Adrenal gland (tissue), 12 donors: ENCODE results near the gene TTLL5. TPM values are rescaled to one million over a fixed set of nuclear protein-coding genes. Genes with fewer than 3 reads are reported as not detected.

Experiments used
- DNase-seq, 7 donors: peaks; one replicate each; pipeline ENCODE4 v3.0.0-alpha.2; 2019 to 2020
- H3K27ac ChIP-seq, 5 donors: fragments of 200-600 bp; sonication (generic) in 4 of 5; 1 replicate in 3 of 5; 2 replicates in 2 of 5; pipeline versions ENCODE4 v1.5.1 to v1.8.0; 2016 to 2020; ENCODE audit warnings: mild to moderate bottlenecking in 1 of 5
- H3K27me3 ChIP-seq: fragments of 200-600 bp; 2 replicates; pipeline ENCODE4 v1.8.0; 2021
- H3K36me3 ChIP-seq, 2 donors: fragments of 200-600 bp; replicated peaks in 1 of 2; 1 replicate in 1 of 2; 2 replicates in 1 of 2; pipeline versions ENCODE4 v1.5.1 to v1.8.0; 2018 to 2022
- H3K4me1 ChIP-seq, 2 donors: fragments of 200-600 bp; replicated peaks in 1 of 2; 1 replicate in 1 of 2; 2 replicates in 1 of 2; pipeline versions ENCODE4 v1.5.1 to v1.8.0; 2018 to 2021
- H3K4me3 ChIP-seq, 4 donors: fragments of 200-600 bp; sonication (generic) in 3 of 4; one replicate each; pipeline ENCODE4 v1.5.1; 2016 to 2018
- H3K9me3 ChIP-seq, 3 donors: fragments of 200-600 bp; sonication (generic) in 1 of 3; replicated peaks in 1 of 3; 1 replicate in 2 of 3; 2 replicates in 1 of 3; pipeline versions ENCODE4 v1.5.1 to v1.8.0; 2016 to 2021
- CTCF ChIP-seq, 6 experiments: fragments of 450-650 bp in 4 of 6; fragments of 200-600 bp in 2 of 6; sonication (generic) in 1 of 6; IDR thresholded peaks; 1 replicate in 5 of 6; 2 replicates in 1 of 6; pipeline versions ENCODE4 v1.5.1 to v1.8.0; 2016 to 2021; ENCODE audit warnings: antibody characterized with exemption in 6 of 6, mild to moderate bottlenecking in 2 of 6, moderate library complexity in 1 of 6
- POLR2A ChIP-seq, 2 donors: fragments of 450-650 bp; IDR thresholded peaks; one replicate each; pipeline ENCODE4 v1.6.1; 2017; ENCODE audit warnings: antibody characterized with exemption in 2 of 2, mild to moderate bottlenecking in 2 of 2, moderate library complexity in 1 of 2
- WGBS, 4 donors: extraction: QIAGEN DNeasy Blood & Tissue Kit in 2 of 4; methylation state at CpG; one replicate each; pipeline versions ENCODE4 v1.1.5 to v1.1.7; 2013 to 2017; 5-methylcytosine and 5-hydroxymethylcytosine counted together
- intact Hi-C, 2 donors: fragments of 100-400 bp; cut with DNase I; formaldehyde crosslinking; loops; one replicate each; pipeline versions ENCODE4 v1.14.1 to v1.15.0; 2022 to 2023
- polyA plus RNA-seq, 3 donors: library from polyadenylated mRNA; stranded (reverse); fragments of 200-250 nt in 2 of 3; fragments of 350-450 nt in 1 of 3; fragmentation: Illumina TruSeq in 1 of 3; extraction: RNeasy Lipid Tissue Mini Kit (QIAGEN cat#74804) in 1 of 3; gene quantifications; one replicate each; pipeline ENCODE4 v1.2.3, GENCODE V29; 2013 to 2014
- total RNA-seq, 9 donors: library from RNA; depleted of rRNA in 4 of 9; stranded (reverse); fragments of >200 nt in 4 of 9; fragments of 120-200 nt in 1 of 9; fragmentation: NEBNext Ultra II Directional in 1 of 9; extraction: Animal tissue kit (Norgen Biotek cat#: 25700) in 1 of 9; gene quantifications; one replicate each; pipeline versions ENCODE4 v1.1.0 to v1.2.4, GENCODE V29; 2013 to 2023
- donor health status: healthy with polysubstance abuse.
- donor health status: Bipolar disorder and iron deficiency.
- donor health status: DM: yes; HTN: yes; CAD: no.
- donor health status: DM: no; HTN: no; CAD: no.
- donor health status: DM: no; HTN: no; CAD: no.
- donor health status: DM: yes; HTN: yes; CAD: no.

TTLL5 gene
- total and polyA plus RNA-seq, 12 donors, result 12.7 to 34.0 (median 24.1) TPM

DNA sequence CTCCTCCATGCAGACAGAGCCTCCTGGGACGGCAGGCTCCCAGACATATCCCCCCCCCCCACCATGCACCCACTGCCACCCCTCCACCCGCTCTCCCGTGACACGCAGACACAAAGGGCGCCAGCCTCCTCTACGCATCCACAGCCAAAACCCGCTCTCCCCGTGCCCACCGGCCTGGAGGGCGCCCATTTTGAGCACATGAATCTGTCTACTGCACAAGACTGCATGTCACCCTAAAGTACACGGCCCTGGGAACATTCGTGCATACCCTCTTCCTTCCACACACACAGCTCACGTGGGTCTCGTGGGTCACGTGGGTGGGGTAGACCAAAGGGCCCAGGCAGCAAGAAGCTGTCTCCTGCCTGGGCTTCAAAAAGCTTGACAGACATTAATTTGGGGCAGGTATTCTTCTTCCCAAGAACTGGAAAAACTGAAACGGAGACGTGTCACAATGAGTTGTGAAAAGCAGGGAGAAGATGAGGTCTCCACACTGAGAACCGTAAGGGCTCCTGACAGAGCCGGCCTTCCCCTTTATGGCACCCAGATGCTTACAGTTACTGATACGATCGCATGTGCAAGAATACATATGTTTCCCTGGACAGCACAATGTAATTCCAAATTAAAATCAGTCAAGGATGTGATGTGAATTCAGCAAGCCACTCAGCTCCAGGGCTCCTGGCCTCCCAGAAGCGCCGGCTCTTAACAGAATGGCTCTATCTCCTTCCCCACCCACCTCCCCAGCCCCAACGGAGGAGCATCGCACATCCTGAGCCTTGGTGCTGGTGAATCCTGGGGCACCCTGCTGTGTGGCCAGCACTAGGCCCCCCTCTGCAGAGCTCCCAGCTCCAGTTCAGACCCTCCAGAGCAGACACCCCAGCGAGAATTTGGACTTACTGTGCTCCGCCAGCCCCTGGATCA, 318.9 kb downstream of the TTLL5 start:
- 67 to 75% (median 71%) methylated on average over 24 to 27 of the region's 27 CpGs for WGBS, 4 donors
- intact Hi-C loops, result loop anchor here (5.0 kb wide), 2 partner anchors 73 to 273 kb away; no protein-coding TSS in a partner anchor

GRCh38 chr14:75980856-75981255, 319.8 kb downstream of the TTLL5 start:
- TF ChIP-seq POLR2A (IDR thresholded peaks at IDR 0.05) (no peak), CTCF (IDR thresholded peaks at IDR 0.05) (no peak)
- DNase-seq, result peak in 1 of 7 donors; percentile 20
- WGBS, 4 donors, result 70 to 88% (median 77%) methylated on average over 8 of the region's 8 CpGs
- Histone ChIP-seq H3K27me3 (no peaks in the 10 kb centered on the region), H3K36me3 (no peaks in the 10 kb centered on the region), H3K27ac (peak overlapping the region in 4 of 5 donors; percentile 59 to 97 (median 95)), H3K4me3 (peak overlapping the region in 1 of 4 donors; percentile 68), H3K9me3 (no peaks in the 10 kb centered on the region), H3K4me1 (peaks cover 10 to 32% of the 10 kb centered on the region in 2 donors)
- intact Hi-C loops, result loop anchor here (5.0 kb wide), 2 partner anchors 74 to 274 kb away; no protein-coding TSS in a partner anchor

More for the DNA sequence above, 318.9 kb downstream of the TTLL5 start:
- peak overlapping the region in 2 of 5 donors; percentile 31 to 59 for H3K27ac ChIP-seq
- no peaks in the 10 kb centered on the region for H3K36me3 ChIP-seq
- TF ChIP-seq CTCF (IDR thresholded peaks at IDR 0.05), result no peak
- TF ChIP-seq POLR2A (IDR thresholded peaks at IDR 0.05), result no peak
- H3K4me1 ChIP-seq, result peaks cover 10 to 28% of the 10 kb centered on the region in 2 donors
- no peaks in the 10 kb centered on the region for H3K27me3 ChIP-seq
- H3K4me3 ChIP-seq, result peak overlapping the region in 1 of 4 donors; percentile 68
- DNase-seq, result peak in 3 of 7 donors; percentile 17 to 33 (median 19)
- H3K9me3 ChIP-seq, result no peaks in the 10 kb centered on the region

GRCh38 chr14:75981426-75982265, 320.6 kb downstream of the TTLL5 start, which contains the start of gene TGFB3:
TSS of gene TGFB3 (minus strand) at chr14:75981995. CDS start at chr14:75980893, 1,102 bp downstream.
- intact Hi-C loops, result loop anchor here (5.0 kb wide), 2 partner anchors 74 to 274 kb away; no protein-coding TSS in a partner anchor
- H3K4me1 ChIP-seq, result peaks cover 15 to 39% of the 10 kb centered on the region in 2 donors
- DNase-seq, result peak; percentile 78 to 90 (median 84)
- H3K27me3 ChIP-seq, result no peaks in the 10 kb centered on the region
- H3K36me3 ChIP-seq, result no peaks in the 10 kb centered on the region
- H3K27ac ChIP-seq, result peak within 1 kb of the TSS; percentile 92 to 97 (median 94)
- WGBS, 4 donors, result 0 to 2% (median 1%) methylated on average over 26 of the region's 26 CpGs
- TF ChIP-seq CTCF (IDR thresholded peaks at IDR 0.05) (no peak), POLR2A (IDR thresholded peaks at IDR 0.05) (peak; percentile 46 to 95)
- no peaks in the 10 kb centered on the region for H3K9me3 ChIP-seq
- peak within 1 kb of the TSS in 3 of 4 donors; percentile 68 to 83 (median 72) for H3K4me3 ChIP-seq
